Bronchial epithelial cell (primary cell): ENCODE measurements around the gene CCT3. TPM values are rescaled to one million over a fixed set of nuclear protein-coding genes. Genes with fewer than 3 reads are reported as not detected.
"Not testable (repeated sequence)": the region's sequence is repeated elsewhere in the genome, so short reads cannot be mapped to it uniquely, and the experiment has no call there.

Experiments used
- DNase-seq: peaks from one replicate; pipeline ENCODE4 v3.0.0-alpha.2; 2010; ENCODE audit warnings: low read depth
- FAIRE-seq: peaks from 2 replicates; lab custom pipeline; 2011; peaks lifted over from hg19 to GRCh38; lab: Jason Lieb, UNC
- H3K27me3 ChIP-seq: 2 replicates; pipeline ENCODE4 v1.5.1; 2011; ENCODE audit warnings: low read length; ENCODE audit not compliant: control insufficient read depth, insufficient read depth
- H3K36me3 ChIP-seq: 2 replicates; pipeline ENCODE4 v1.5.1; 2011; ENCODE audit warnings: low read length; ENCODE audit not compliant: control insufficient read depth, insufficient read depth
- H3K4me3 ChIP-seq: 2 replicates; pipeline ENCODE4 v1.5.1; 2011; ENCODE audit warnings: mild to moderate bottlenecking, low read depth, low read length, control low read depth
- CTCF ChIP-seq: IDR thresholded peaks from 2 replicates; pipeline ENCODE4 v1.5.1; 2011; ENCODE audit warnings: mild to moderate bottlenecking, moderate library complexity, low read length, control low read depth, inconsistent platforms; ENCODE audit not compliant: insufficient read depth, severe bottlenecking
- total RNA-seq: library from RNA; depleted of rRNA; stranded (reverse); fragments of >200 nt; gene quantifications from 2 replicates; pipeline ENCODE4 v1.2.1, GENCODE V29; 2014

Gene CCT3
- total RNA-seq, 1 donor from 2014 or later, result 377 TPM

- no peak for FAIRE-seq
- TF ChIP-seq CTCF, result no peak
Measured at GRCh38 chr1:156371553-156372264, 33.6 kb upstream of the CCT3 start.

GRCh38 chr1:156369685-156370286 lies 31.7 kb upstream of the CCT3 start:
- not testable (repeated sequence) for H3K27me3 ChIP-seq, FAIRE-seq, H3K36me3 ChIP-seq, DNase-seq, H3K4me3 ChIP-seq

More at GRCh38 chr1:156371553-156372264, 33.6 kb upstream of the CCT3 start:
- H3K27me3 ChIP-seq, result peaks cover 2% of the 10 kb centered on the region
- H3K4me3 ChIP-seq, result no peak overlapping the region
- no peaks in the 10 kb centered on the region for H3K36me3 ChIP-seq
- peak; percentile 54 for DNase-seq

- Histone ChIP-seq H3K36me3 (no peaks in the 10 kb centered on the region), H3K27me3 (peaks cover 2% of the 10 kb centered on the region), H3K4me3 (peak within 1 kb of the TSS; percentile 47)
- no peak for TF ChIP-seq CTCF
- DNase-seq, result peak; percentile 35
- no peak for FAIRE-seq
Measured at GRCh38 chr1:156368889-156369684, 31.0 kb upstream of the CCT3 start, which contains the start of gene RHBG. TSS of gene RHBG (plus strand) at chr1:156369211. CDS start at chr1:156369250, 39 bp downstream.

GRCh38 chr1:156368157-156368658 lies 30.1 kb upstream of the CCT3 start:
- Histone ChIP-seq H3K36me3 (no peaks in the 10 kb centered on the region), H3K4me3 (no peak overlapping the region), H3K27me3 (no peaks in the 10 kb centered on the region)
- no peak for DNase-seq
- no peak for FAIRE-seq
- no peak for TF ChIP-seq CTCF

- TF ChIP-seq CTCF, result no peak
- FAIRE-seq, result no peak
Measured at GRCh38 chr1:156367383-156368156, 29.5 kb upstream of the CCT3 start.

More at GRCh38 chr1:156367383-156368156, 29.5 kb upstream of the CCT3 start:
- DNase-seq, result no peak
- Histone ChIP-seq H3K4me3 (no peak overlapping the region), H3K36me3 (no peaks in the 10 kb centered on the region), H3K27me3 (no peaks in the 10 kb centered on the region)
